ENCODE data around the gene FAM117B.
"Not testable (repeated sequence)": the region's sequence is repeated elsewhere in the genome, so short reads cannot be mapped to it uniquely, and the experiment has no call there.

FAM117B gene

DNA sequence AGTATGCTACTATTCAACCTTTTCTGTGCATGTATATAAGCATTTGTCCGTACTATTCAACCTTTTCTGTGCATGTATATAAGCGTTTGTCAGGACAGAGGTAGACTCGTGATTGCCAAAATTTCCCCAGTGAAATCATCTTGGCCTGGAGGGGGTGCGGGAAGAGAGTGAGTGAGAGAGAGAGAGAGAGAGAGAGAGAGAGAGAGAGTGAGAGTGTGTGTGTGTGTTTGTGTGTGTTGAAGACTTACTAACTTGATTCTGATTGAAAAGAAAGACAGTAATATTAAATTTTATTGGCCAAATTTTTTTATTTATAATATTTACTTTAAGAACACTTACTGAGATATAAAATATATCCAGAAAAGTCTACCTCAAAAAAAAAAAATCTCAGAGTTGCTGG, 19.1 kb downstream of the FAM117B start:
- ATAC-seq (replicated peaks), result no peak

DNA sequence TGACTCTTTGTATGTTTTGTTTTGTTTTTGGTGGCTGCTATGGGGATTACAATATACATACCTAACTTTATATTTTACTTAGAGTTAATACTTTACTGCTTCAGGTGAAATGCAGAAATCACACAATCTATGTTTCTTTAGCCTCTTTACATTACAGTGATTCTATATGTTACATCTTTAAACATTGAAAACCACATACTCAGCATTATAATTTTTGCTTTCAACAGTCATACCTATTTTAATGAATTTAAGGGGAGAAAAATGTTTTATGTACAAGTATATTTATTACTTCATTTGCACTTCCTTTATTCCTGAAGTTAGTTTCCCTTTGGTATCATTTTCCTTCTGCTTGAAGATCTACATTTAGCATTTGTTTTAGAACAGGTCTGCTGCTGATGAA, 23.1 kb downstream of the FAM117B start:
- Mint-ChIP-seq H3K4me1 (ENCODE audit: low read depth in 2 of 2) (peaks cover 9 to 44% of the 10 kb centered on the region in 2 donors), H3K36me3 (ENCODE audit: insufficient read depth) (peaks cover 10% of the 10 kb centered on the region)
- ATAC-seq (replicated peaks), result no peak

More for the DNA sequence above, 19.1 kb downstream of the FAM117B start:
- DNase-seq, result no peak
- no peak overlapping the region for H3K27ac Mint-ChIP-seq
- H3K4me1 Mint-ChIP-seq (ENCODE audit: low read depth in 2 of 2), result peaks cover 12 to 39% of the 10 kb centered on the region in 2 donors
- peaks cover 7% of the 10 kb centered on the region for H3K36me3 Mint-ChIP-seq (ENCODE audit: insufficient read depth)
- no peaks in the 10 kb centered on the region for H3K9me3 Mint-ChIP-seq
- no peaks in the 10 kb centered on the region for H3K27me3 Mint-ChIP-seq
- peak overlapping the region in 1 of 2 donors; percentile 0 for H3K4me3 Mint-ChIP-seq

GRCh38 chr2:202660796-202661195, 26.0 kb downstream of the FAM117B start:
- H3K4me3 Mint-ChIP-seq, result no peak overlapping the region
- H3K4me1 Mint-ChIP-seq (ENCODE audit: low read depth in 2 of 2), result peaks cover 16 to 33% of the 10 kb centered on the region in 2 donors
- no peaks in the 10 kb centered on the region for H3K9me3 Mint-ChIP-seq
- no peaks in the 10 kb centered on the region for H3K27me3 Mint-ChIP-seq
- no peak overlapping the region for H3K27ac Mint-ChIP-seq
- DNase-seq (no peak), ATAC-seq (replicated peaks) (no peak)
- H3K36me3 Mint-ChIP-seq (ENCODE audit: insufficient read depth), result peaks cover 11% of the 10 kb centered on the region

More for the DNA sequence above, 23.1 kb downstream of the FAM117B start:
- no peak overlapping the region for H3K4me3 Mint-ChIP-seq
- H3K27me3 Mint-ChIP-seq, result no peaks in the 10 kb centered on the region
- H3K27ac Mint-ChIP-seq, result peak overlapping the region in 1 of 2 donors; percentile 59
- DNase-seq, result no peak
- no peaks in the 10 kb centered on the region for H3K9me3 Mint-ChIP-seq

- DNase-seq (no peak), ATAC-seq (replicated peaks) (no peak)
- Mint-ChIP-seq H3K4me3 (no peak overlapping the region), H3K36me3 (ENCODE audit: insufficient read depth) (peaks cover 4% of the 10 kb centered on the region), H3K4me1 (ENCODE audit: low read depth in 2 of 2) (peaks cover 22 to 33% of the 10 kb centered on the region in 2 donors), H3K27me3 (no peaks in the 10 kb centered on the region), H3K9me3 (no peaks in the 10 kb centered on the region), H3K27ac (no peak overlapping the region)
Measured at GRCh38 chr2:202669841-202670240, 35.1 kb downstream of the FAM117B start.

GRCh38 chr2:202671317-202672035, 36.7 kb downstream of the FAM117B start:
- DNase-seq (no peak), ATAC-seq (replicated peaks) (no peak)
- peaks cover 16 to 24% of the 10 kb centered on the region in 2 donors for H3K4me1 Mint-ChIP-seq (ENCODE audit: low read depth in 2 of 2)
- no peaks in the 10 kb centered on the region for H3K36me3 Mint-ChIP-seq (ENCODE audit: insufficient read depth)
- H3K4me3 Mint-ChIP-seq, result no peak overlapping the region
- no peak overlapping the region for H3K27ac Mint-ChIP-seq
- no peaks in the 10 kb centered on the region for H3K27me3 Mint-ChIP-seq
- H3K9me3 Mint-ChIP-seq, result no peaks in the 10 kb centered on the region

DNA sequence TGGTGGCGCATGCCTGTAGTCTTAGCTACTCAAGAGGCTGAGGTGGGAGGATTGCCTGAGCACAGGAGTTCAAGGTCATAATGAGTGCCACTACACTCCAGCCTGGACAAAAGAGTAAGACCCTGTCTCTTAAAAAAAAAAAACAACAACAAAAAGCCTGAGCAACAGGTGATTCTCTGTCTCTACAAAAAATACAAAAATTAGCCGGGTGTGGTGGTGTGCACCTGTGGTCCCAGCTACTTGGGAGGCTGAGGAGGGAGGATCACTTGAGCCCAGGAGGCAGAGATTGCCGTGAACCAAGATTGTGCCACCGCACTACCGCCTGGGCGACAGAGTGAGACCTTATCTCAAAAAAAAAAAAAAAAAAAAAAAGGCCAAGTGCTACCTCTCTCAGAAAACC, 40.3 kb downstream of the FAM117B start:
- not testable (repeated sequence) for DNase-seq; H3K4me3 Mint-ChIP-seq; H3K36me3 Mint-ChIP-seq (ENCODE audit: insufficient read depth); ATAC-seq (replicated peaks); H3K27me3 Mint-ChIP-seq
- Mint-ChIP-seq H3K27ac (peak overlapping the region in 1 of 2 donors; percentile 76), H3K9me3 (peaks cover 5 to 14% of the 10 kb centered on the region in 2 donors), H3K4me1 (ENCODE audit: low read depth in 2 of 2) (peaks cover 9 to 11% of the 10 kb centered on the region in 2 donors)

DNA sequence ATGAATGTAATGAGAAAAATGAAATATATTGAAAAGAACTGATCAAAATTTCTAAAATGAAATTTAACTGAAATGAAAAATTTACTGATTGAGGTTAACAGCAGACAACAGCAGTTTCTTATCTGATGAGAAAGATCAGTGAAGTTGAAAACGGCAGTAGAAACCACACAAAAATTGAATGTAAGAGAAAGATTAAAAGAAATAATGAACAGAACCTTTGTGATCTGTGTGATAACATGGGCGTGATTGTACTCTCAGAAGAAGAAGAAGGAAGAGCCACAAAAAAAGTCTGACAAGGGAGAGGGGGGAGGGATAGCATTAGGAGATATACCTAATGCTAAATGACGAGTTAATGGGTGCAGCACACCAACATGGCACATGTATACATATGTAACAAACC, 45.2 kb downstream of the FAM117B start:
- Mint-ChIP-seq H3K9me3 (peaks cover 5 to 23% of the 10 kb centered on the region in 2 donors), H3K4me1 (ENCODE audit: low read depth in 2 of 2) (peaks cover 8 to 9% of the 10 kb centered on the region in 2 donors), H3K36me3 (ENCODE audit: insufficient read depth) (peaks cover 5% of the 10 kb centered on the region), H3K27ac (no peak overlapping the region), H3K4me3 (no peak overlapping the region), H3K27me3 (no peaks in the 10 kb centered on the region)
- ATAC-seq (replicated peaks) (no peak), DNase-seq (no peak)

GRCh38 chr2:202680512-202680911, 45.7 kb downstream of the FAM117B start:
- peaks cover 7 to 8% of the 10 kb centered on the region in 2 donors for H3K4me1 Mint-ChIP-seq (ENCODE audit: low read depth in 2 of 2)
- H3K9me3 Mint-ChIP-seq, result peaks cover 5 to 23% of the 10 kb centered on the region in 2 donors
- DNase-seq (no peak), ATAC-seq (replicated peaks) (no peak)
- H3K27me3 Mint-ChIP-seq, result no peaks in the 10 kb centered on the region
- H3K36me3 Mint-ChIP-seq (ENCODE audit: insufficient read depth), result peaks cover 7% of the 10 kb centered on the region
- no peak overlapping the region for H3K27ac Mint-ChIP-seq
- H3K4me3 Mint-ChIP-seq, result no peak overlapping the region

- ATAC-seq (replicated peaks), result no peak
- Mint-ChIP-seq H3K36me3 (ENCODE audit: insufficient read depth) (peaks cover 7% of the 10 kb centered on the region), H3K4me3 (no peak overlapping the region), H3K9me3 (peaks cover 5 to 23% of the 10 kb centered on the region in 2 donors), H3K27me3 (no peaks in the 10 kb centered on the region), H3K4me1 (ENCODE audit: low read depth in 2 of 2) (peaks cover 6 to 9% of the 10 kb centered on the region in 2 donors), H3K27ac (peak overlapping the region in 1 of 2 donors; percentile 26)
- no peak for DNase-seq
Measured at GRCh38 chr2:202681688-202682205, 47.0 kb downstream of the FAM117B start.

GRCh38 chr2:202682274-202682673, 47.5 kb downstream of the FAM117B start:
- peaks cover 7% of the 10 kb centered on the region for H3K36me3 Mint-ChIP-seq (ENCODE audit: insufficient read depth)

DNA sequence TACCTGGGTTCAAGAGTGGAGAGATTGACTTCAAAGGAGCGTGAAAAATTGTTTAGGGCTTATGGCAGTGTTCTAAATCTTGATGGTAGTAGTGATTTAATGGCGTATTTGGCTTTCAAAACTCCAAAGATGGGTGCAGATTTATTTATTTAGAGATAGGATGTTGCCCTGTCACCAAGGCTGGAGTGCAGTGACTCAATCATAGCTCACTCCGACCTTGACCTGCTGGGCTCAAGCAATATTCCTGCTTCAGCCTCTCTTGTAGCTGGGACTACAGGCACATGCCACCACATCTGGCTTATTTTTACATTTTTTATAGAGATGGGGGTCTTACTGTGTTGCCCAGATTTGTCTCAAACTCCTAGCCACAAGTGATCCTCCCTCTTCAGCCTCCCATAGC, 52.5 kb downstream of the FAM117B start:
- no peaks in the 10 kb centered on the region for H3K27me3 Mint-ChIP-seq
- no peak for DNase-seq
- H3K4me1 Mint-ChIP-seq (ENCODE audit: low read depth in 2 of 2), result peaks cover 7 to 8% of the 10 kb centered on the region in 2 donors
- ATAC-seq (replicated peaks), result no peak
- no peaks in the 10 kb centered on the region for H3K9me3 Mint-ChIP-seq
- H3K4me3 Mint-ChIP-seq, result no peak overlapping the region
- H3K36me3 Mint-ChIP-seq (ENCODE audit: insufficient read depth), result peaks cover 7% of the 10 kb centered on the region
- no peak overlapping the region for H3K27ac Mint-ChIP-seq

More at GRCh38 chr2:202682274-202682673, 47.5 kb downstream of the FAM117B start:
- peaks cover 5 to 23% of the 10 kb centered on the region in 2 donors for H3K9me3 Mint-ChIP-seq
- ATAC-seq (replicated peaks) (no peak), DNase-seq (no peak)
- H3K27ac Mint-ChIP-seq, result no peak overlapping the region
- H3K4me3 Mint-ChIP-seq, result no peak overlapping the region
- H3K27me3 Mint-ChIP-seq, result no peaks in the 10 kb centered on the region
- peaks cover 10 to 14% of the 10 kb centered on the region in 2 donors for H3K4me1 Mint-ChIP-seq (ENCODE audit: low read depth in 2 of 2)

DNA sequence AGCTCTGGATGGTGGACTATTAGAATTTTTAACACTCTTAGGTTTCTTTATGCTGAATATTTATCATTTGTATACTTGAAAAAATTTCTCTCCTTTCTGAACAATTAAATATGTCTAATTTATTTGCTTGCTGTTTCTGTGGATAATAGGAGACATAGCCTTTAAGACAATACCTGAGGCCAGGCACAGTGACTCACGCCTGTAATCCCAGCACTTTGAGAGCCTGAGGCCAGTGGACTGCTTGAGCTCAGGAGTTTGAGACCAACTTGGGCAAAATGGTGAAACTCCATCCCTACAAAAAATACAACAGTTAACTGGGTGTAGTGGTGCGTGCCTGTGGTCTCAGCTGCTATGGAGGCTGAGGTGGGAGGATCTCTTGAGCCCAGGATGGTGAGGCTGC, 54.7 kb downstream of the FAM117B start:
- DNase-seq (no peak), ATAC-seq (replicated peaks) (no peak)
- Mint-ChIP-seq H3K27ac (no peak overlapping the region), H3K27me3 (no peaks in the 10 kb centered on the region), H3K4me3 (no peak overlapping the region), H3K36me3 (ENCODE audit: insufficient read depth) (peaks cover 7% of the 10 kb centered on the region), H3K9me3 (no peaks in the 10 kb centered on the region), H3K4me1 (ENCODE audit: low read depth in 2 of 2) (peaks cover 7 to 8% of the 10 kb centered on the region in 2 donors)

DNA sequence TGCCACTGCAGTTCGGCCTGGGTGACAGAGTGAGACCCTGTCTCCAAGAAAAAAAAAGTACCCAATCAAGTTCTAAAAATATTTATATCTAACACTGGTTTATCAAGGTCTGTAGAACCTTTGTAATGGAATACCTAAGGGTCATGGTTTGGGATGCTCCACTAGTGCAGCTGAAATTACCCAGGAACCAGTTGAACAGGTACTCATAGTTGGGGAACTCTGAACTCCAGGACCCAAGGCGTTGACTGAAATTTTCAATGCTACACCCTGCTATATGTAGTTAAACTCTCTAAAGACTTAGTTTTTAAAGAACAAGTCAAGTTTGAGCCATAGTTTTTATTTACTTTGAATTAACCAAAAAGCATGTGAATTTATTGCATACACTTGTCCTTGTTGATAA, 55.1 kb downstream of the FAM117B start:
- Mint-ChIP-seq H3K27me3 (no peaks in the 10 kb centered on the region), H3K4me1 (ENCODE audit: low read depth in 2 of 2) (peaks cover 7 to 8% of the 10 kb centered on the region in 2 donors), H3K9me3 (no peaks in the 10 kb centered on the region), H3K4me3 (no peak overlapping the region), H3K36me3 (ENCODE audit: insufficient read depth) (peaks cover 5% of the 10 kb centered on the region), H3K27ac (peak overlapping the region in 1 of 2 donors; percentile 26)
- ATAC-seq (replicated peaks) (no peak), DNase-seq (no peak)

DNA sequence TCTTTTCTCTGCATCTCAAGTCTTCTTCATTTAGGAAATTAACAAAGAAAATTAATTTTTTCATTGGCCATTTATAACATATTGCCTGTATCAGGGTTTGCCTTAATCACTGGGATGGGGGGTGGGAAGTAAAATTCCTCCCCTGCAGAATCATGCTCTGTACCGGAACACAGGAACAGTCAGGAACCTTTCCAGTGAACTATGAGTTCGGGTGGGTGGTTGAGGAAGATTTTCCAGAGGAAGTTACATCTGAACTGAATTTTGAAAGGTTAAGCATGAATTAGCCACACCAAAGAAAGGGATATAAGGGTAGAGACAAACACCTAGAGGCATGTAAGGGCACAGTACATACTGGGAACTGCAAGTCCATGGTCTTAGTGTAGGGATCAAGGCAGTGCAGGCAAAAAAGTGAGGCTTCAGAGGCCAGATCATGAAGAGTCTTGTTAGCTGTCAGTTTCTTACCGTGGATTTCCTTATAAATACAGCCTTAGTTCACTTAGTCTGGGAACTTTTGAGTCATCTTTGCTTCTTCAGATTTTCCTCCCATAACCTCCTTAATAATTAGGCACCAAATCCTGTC, 55.6 kb downstream of the FAM117B start:
- Mint-ChIP-seq H3K36me3 (ENCODE audit: insufficient read depth) (peaks cover 2% of the 10 kb centered on the region), H3K4me1 (ENCODE audit: low read depth in 2 of 2) (peaks cover 7 to 8% of the 10 kb centered on the region in 2 donors), H3K4me3 (no peak overlapping the region), H3K27me3 (no peaks in the 10 kb centered on the region), H3K9me3 (no peaks in the 10 kb centered on the region), H3K27ac (peak overlapping the region in 1 of 2 donors; percentile 26)
- ATAC-seq (replicated peaks) (no peak), DNase-seq (no peak)

Measured in effector memory CD8-positive, alpha-beta T cell (primary cell).